K562 (cell line): ENCODE data around the gene ATP6V0C. TPM values are rescaled to one million over a fixed set of nuclear protein-coding genes. Genes with fewer than 3 reads are reported as not detected.

Source experiments
- ATAC-seq: fragments of 200-7000 bp; cut with Tn5 transposase; 3 replicates; pipeline ENCODE4 v1.9.1; 2020; ENCODE audit warnings: moderate library complexity
- BruUV-seq: library from RNA; stranded (reverse); fragments of 400-500 nt; replicated peaks from 2 replicates; lab custom pipeline; 2021; lab: Mats Ljungman, UMichigan
- CTCF ChIA-PET: fragments of 300-600 bp; formaldehyde crosslinking; extraction: SDS; loops from one replicate; lab custom pipeline; 2021; ENCODE audit warnings: low intra/inter-chr PET ratio; lab: Yijun Ruan, JAX
- POLR2A ChIA-PET: fragments of 300-600, 350-650 bp; sonication (Branson Sonifier 250); formaldehyde crosslinking; extraction: SDS; loops from one replicate; lab custom pipeline; 2021; ENCODE audit warnings: antibody characterized with exemption, inconsistent platforms; lab: Yijun Ruan, JAX
- DNase-seq, 4 experiments: peaks; one replicate each; pipeline versions ENCODE4 v3.0.0 to v3.0.0-alpha.2; 2011 to 2018; ENCODE audit warnings: low spot score in 3 of 4, mixed read lengths in 3 of 4; ENCODE audit errors: extremely low read depth in 1 of 4
- FAIRE-seq: peaks from 2 replicates; lab custom pipeline; 2011; peaks lifted over from hg19 to GRCh38; lab: Jason Lieb, UNC
- H2AFZ ChIP-seq: 2 replicates; pipeline ENCODE4 v1.6.0; 2011; ENCODE audit warnings: low read depth, low read length, control low read depth, inconsistent platforms
- H3K27ac ChIP-seq: fragments of 200-600 bp; 3 replicates; pipeline ENCODE4 v1.8.0; 2011; ENCODE audit warnings: low read depth, mild to moderate bottlenecking, control low read depth, inconsistent platforms, low read length, moderate library complexity, mixed read lengths; ENCODE audit errors: extremely low read depth
- H3K27me3 ChIP-seq, 2 experiments: fragments of 300-600 bp in 1 of 2; 2 replicates in 1 of 2; 3 replicates in 1 of 2; pipeline versions ENCODE4 v1.6.0 to v1.8.0; 2011; ENCODE audit warnings: inconsistent platforms in 2 of 2, low read length in 2 of 2, mild to moderate bottlenecking in 1 of 2, mixed read lengths in 1 of 2, moderate library complexity in 1 of 2; ENCODE audit not compliant: control insufficient read depth in 2 of 2, insufficient read depth in 2 of 2
- H3K36me3 ChIP-seq: fragments of 300-600 bp; 3 replicates; pipeline ENCODE4 v1.8.0; 2011; ENCODE audit warnings: mild to moderate bottlenecking, low read length, inconsistent platforms; ENCODE audit not compliant: control insufficient read depth, insufficient read depth
- H3K4me1 ChIP-seq, 2 experiments: fragments of 200-600 bp in 1 of 2; replicated peaks in 1 of 2; 2 replicates in 1 of 2; 3 replicates in 1 of 2; pipeline versions ENCODE4 v1.5.1 to v1.8.0; 2011; ENCODE audit warnings: inconsistent platforms in 2 of 2, low read length in 2 of 2, mild to moderate bottlenecking in 1 of 2, mixed read lengths in 1 of 2, moderate library complexity in 1 of 2; ENCODE audit not compliant: control insufficient read depth in 2 of 2, insufficient read depth in 2 of 2
- H3K4me2 ChIP-seq: 2 replicates; pipeline ENCODE4 v1.6.1; 2011; ENCODE audit warnings: low read length, control low read depth, inconsistent platforms, mixed read lengths; ENCODE audit not compliant: insufficient read depth
- H3K4me3 ChIP-seq: fragments of 200-600 bp; sonication (generic), shearing (Covaris generic); 2 replicates; pipeline ENCODE4 v1.5.1; 2016; ENCODE audit warnings: control low read depth, inconsistent platforms
- H3K79me2 ChIP-seq: fragments of 200-600 bp; 3 replicates; pipeline ENCODE4 v1.8.0; 2011; ENCODE audit warnings: low read length, inconsistent platforms; ENCODE audit not compliant: control insufficient read depth, insufficient read depth
- H3K9ac ChIP-seq, 2 experiments: 2 replicates each; pipeline versions ENCODE4 v1.6.0 to v1.6.1; 2011; ENCODE audit warnings: low read depth in 2 of 2, low read length in 2 of 2, control low read depth in 1 of 2, inconsistent platforms in 1 of 2, mild to moderate bottlenecking in 1 of 2, mixed read lengths in 1 of 2; ENCODE audit not compliant: insufficient read depth in 1 of 2
- H3K9me1 ChIP-seq: one replicate; pipeline ENCODE4 v1.6.0; 2011; ENCODE audit warnings: inconsistent platforms, mild to moderate bottlenecking, low read length, moderate library complexity; ENCODE audit not compliant: control insufficient read depth, insufficient read depth
- H3K9me3 ChIP-seq: replicated peaks from 2 replicates; pipeline ENCODE4 v1.5.1; 2011; ENCODE audit warnings: low read depth, low read length, inconsistent platforms; ENCODE audit not compliant: control insufficient read depth, insufficient read depth
- H4K20me1 ChIP-seq: replicated peaks from 2 replicates; pipeline ENCODE4 v1.6.1; 2011; ENCODE audit warnings: low read length, inconsistent platforms, mixed read lengths; ENCODE audit not compliant: control insufficient read depth, insufficient read depth
- BCOR ChIP-seq: fragments of 450-650 bp; IDR thresholded peaks from 2 replicates; pipeline ENCODE4 v1.6.1; 2016
- ETV5 ChIP-seq: sonication (generic); formaldehyde crosslinking; IDR thresholded peaks from 2 replicates; pipeline ENCODE4 v1.4.0; 2020; ENCODE audit warnings: low read depth, mild to moderate bottlenecking, missing genetic modification reagents
- HMGN3 ChIP-seq: IDR thresholded peaks from 2 replicates; pipeline ENCODE4 v1.6.1; 2011; ENCODE audit warnings: borderline replicate concordance, low read depth, mild to moderate bottlenecking, mixed read lengths, low read length; ENCODE audit not compliant: insufficient read length; ENCODE audit errors: extremely low read depth
- LARP7 ChIP-seq: fragments of 450-650 bp; IDR thresholded peaks from 2 replicates; pipeline ENCODE4 v1.6.1; 2016
- NCOA2 ChIP-seq, 2 experiments: fragments of 450-650 bp; IDR thresholded peaks; 2 replicates each; pipeline ENCODE4 v1.6.1; 2018; ENCODE audit warnings: mild to moderate bottlenecking in 2 of 2, moderate library complexity in 1 of 2; ENCODE audit not compliant: partially characterized antibody in 2 of 2
- NUFIP1 ChIP-seq: fragments of 450-650 bp; IDR thresholded peaks from 2 replicates; pipeline ENCODE4 v1.6.1; 2018; ENCODE audit not compliant: partially characterized antibody
- PHF21A ChIP-seq: fragments of 450-650 bp; IDR thresholded peaks from 2 replicates; pipeline ENCODE4 v1.6.1; 2017; ENCODE audit warnings: low read depth, borderline replicate concordance
- RFX1 ChIP-seq: fragments of 450-650 bp; IDR thresholded peaks from 2 replicates; pipeline ENCODE4 v1.6.1; 2016; ENCODE audit warnings: mild to moderate bottlenecking, moderate library complexity
- SAFB ChIP-seq: fragments of 200-400 bp; formaldehyde crosslinking; IDR thresholded peaks from 2 replicates; pipeline ENCODE4 v1.6.1; 2017; ENCODE audit warnings: low read depth, low read length, borderline replicate concordance
- SPI1 ChIP-seq: IDR thresholded peaks from 2 replicates; pipeline ENCODE4 v1.6.1; 2011; ENCODE audit warnings: low read depth, low read length, control low read depth, borderline replicate concordance
- TARDBP ChIP-seq: fragments of 450-650 bp; IDR thresholded peaks from 2 replicates; pipeline ENCODE4 v1.6.1; 2016
- U2AF2 ChIP-seq: fragments of 200-400 bp; formaldehyde crosslinking; optimal IDR thresholded peaks from 2 replicates; pipeline ENCODE3; 2017; ENCODE audit warnings: low read depth, mild to moderate bottlenecking, low read length
- WHSC1 ChIP-seq: IDR thresholded peaks from one replicate; pipeline ENCODE4 v1.6.1; 2012; ENCODE audit warnings: low read length, control low read depth, inconsistent platforms
- XRCC3 ChIP-seq: fragments of 450-650 bp; IDR thresholded peaks from 2 replicates; pipeline ENCODE4 v1.6.1; 2017; ENCODE audit warnings: mild to moderate bottlenecking, moderate library complexity
- ZNF507 ChIP-seq: conservative IDR thresholded peaks from 2 replicates; pipeline ENCODE4 v1.6.1; 2017; ENCODE audit warnings: missing genetic modification characterization, missing compliant biosample characterization
- ZNF586 ChIP-seq: fragments of 450-650 bp; formaldehyde crosslinking; conservative IDR thresholded peaks from 2 replicates; pipeline ENCODE4 v1.4.0; 2020; ENCODE audit warnings: mild to moderate bottlenecking, moderate library complexity
- ZNF589 ChIP-seq: fragments of 200-800 bp; sonication (Bioruptor generic); IDR thresholded peaks from 2 replicates; pipeline ENCODE4 v1.6.1; 2016; ENCODE audit warnings: low read depth, missing genetic modification characterization, missing compliant biosample characterization
- WGBS: fragments of 100-300 bp; shearing (Covaris generic); methylation state at CpG from one replicate; pipeline ENCODE4 v1.1.6; 2016; ENCODE audit warnings: low coverage, mixed read lengths; ENCODE audit not compliant: insufficient coverage; ENCODE audit errors: missing lambda C conversion rate; 5-methylcytosine and 5-hydroxymethylcytosine counted together
- in situ Hi-C: fragments of 300-500 bp; cut with MboI; formaldehyde crosslinking; loops from 4 replicates; pipeline ENCODE4 v1.15.0; 2018; ENCODE audit warnings: inconsistent platforms, mixed read lengths
- intact Hi-C: fragments of 100-400 bp; cut with micrococcal nuclease; formaldehyde crosslinking; loops from 2 replicates; pipeline ENCODE4 v1.14.2; 2022
- polyA plus RNA-seq, 8 experiments: library from polyadenylated mRNA; depleted of rRNA in 4 of 8; stranded (reverse) in 5 of 8; unstranded in 3 of 8; fragments of >200 nt; fragmentation: Nextera tagmentation in 2 of 8; fragmentation: Illumina TruSeq in 1 of 8; extraction: Ambion mirVana in 2 of 8; extraction: Trizol in 1 of 8; gene quantifications; 2 replicates each; pipeline versions ENCODE4 v1.2.1 to v1.2.3, GENCODE V29; 2011 to 2014; ENCODE audit warnings: inconsistent platforms in 1 of 8, missing spikeins in 1 of 8
- total RNA-seq, 7 experiments: library from RNA; depleted of rRNA in 6 of 7; stranded (reverse); fragments of >200 nt in 6 of 7; fragmentation: Illumina TruSeq in 2 of 7; extraction: Trizol in 2 of 7; gene quantifications; 2 replicates each; pipeline versions ENCODE4 v1.2.1 to v1.2.3, GENCODE V29; 2011 to 2021; ENCODE audit warnings: low replicate concordance in 1 of 7
- TF ChIP-seq, protein P1 (sequence below): fragments of 450-650 bp; formaldehyde crosslinking; IDR thresholded peaks from 2 replicates; pipeline ENCODE4 v1.4.0; 2020; ENCODE audit warnings: mild to moderate bottlenecking, mixed read lengths
- TF ChIP-seq, protein P2 (sequence below): fragments of 450-650 bp; IDR thresholded peaks from 2 replicates; pipeline ENCODE4 v1.6.1; 2016

ATP6V0C gene
- total and polyA plus RNA-seq, 9 of the 15 experiments (the other 6 are each of a cell fraction or from before 2014, with no cell fraction given) = 2.9 to 228 (median 22.7) TPM

DNA sequence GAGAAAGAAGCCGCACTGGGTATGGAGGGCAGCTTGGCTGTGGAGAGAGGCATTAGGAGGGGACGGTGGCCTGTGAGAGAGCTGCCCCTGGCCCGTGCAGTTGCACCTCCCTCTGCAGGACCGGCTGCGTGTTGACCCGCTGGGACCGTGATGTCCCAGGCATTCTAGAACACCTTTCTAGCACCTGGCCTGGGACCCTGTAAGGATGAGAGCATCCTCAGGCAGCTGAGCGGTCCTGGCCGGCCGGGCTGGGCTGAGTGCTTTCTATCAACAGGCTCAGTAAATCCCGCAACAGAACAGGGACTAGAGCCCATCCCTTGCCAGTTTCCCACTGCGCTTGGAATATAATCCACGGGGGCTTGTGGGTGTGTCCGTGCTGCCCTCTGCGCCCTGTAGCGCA, 24.2 kb upstream of the ATP6V0C start (continued):
- TF ChIP-seq NCOA2 (IDR thresholded peaks at IDR 0.05; ENCODE audit: partially characterized antibody in 2 of 2) = no peak
- no peak for TF ChIP-seq RFX1
- TF ChIP-seq ZNF507 (tag) = no peak

DNA sequence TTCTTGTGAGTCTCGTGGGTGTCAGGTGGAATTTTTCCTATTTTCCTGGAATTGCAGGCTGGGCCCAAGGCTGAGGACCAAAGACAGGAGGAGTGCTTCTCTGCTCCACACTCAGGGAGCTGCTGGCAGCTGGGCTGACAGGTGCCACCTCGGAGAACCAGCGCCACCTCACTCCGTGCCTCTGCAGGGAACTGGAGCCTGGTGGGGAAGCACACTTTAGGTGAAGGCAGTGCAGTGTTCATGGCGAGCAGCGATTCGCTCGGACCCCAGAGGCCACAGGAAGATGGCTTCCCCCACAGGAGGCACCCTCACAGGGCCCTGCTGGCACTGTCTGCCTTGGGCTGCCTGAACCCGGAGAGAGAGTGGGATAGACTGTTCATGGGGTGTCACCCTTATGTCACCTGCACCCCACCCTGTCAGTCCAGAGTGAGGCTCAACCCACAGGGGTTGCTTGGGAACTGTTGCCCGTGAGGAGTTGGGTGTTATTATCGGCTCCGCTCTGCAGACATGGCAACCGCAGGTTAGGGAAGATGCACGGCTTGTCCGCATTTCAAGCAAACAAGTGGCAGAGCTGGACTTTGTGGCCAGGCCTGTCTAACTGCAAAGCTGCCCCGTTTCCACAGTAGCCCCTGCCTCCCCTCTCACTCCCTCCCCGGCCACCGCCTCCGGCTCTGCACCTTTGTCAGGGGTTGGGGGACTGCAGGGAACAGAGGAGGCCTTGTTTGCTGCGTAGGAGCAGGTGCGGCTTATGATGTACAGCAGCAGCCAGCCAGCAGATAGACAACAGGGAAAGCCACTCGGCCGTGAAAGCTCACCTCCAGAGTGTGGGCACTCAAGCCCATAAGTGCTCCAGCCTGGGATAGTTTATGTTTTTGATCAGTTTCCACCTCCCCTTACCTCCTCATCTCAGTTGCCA, 23.3 kb upstream of the ATP6V0C start:
- H2AFZ ChIP-seq = no peak overlapping the region
- TF ChIP-seq SPI1 (no peak), SAFB (no peak), NUFIP1 (no peak), ZNF589 (CRISPR knock-in tag) (no peak), LARP7 (no peak), WHSC1 (no peak), HMGN3 (no peak), XRCC3 (no peak), TARDBP (no peak), ETV5 (CRISPR knock-in tag) (no peak), ZNF586 (CRISPR knock-in tag) (no peak), BCOR (no peak), PHF21A (no peak), U2AF2 (no peak)
- TF ChIP-seq, protein P1, sequence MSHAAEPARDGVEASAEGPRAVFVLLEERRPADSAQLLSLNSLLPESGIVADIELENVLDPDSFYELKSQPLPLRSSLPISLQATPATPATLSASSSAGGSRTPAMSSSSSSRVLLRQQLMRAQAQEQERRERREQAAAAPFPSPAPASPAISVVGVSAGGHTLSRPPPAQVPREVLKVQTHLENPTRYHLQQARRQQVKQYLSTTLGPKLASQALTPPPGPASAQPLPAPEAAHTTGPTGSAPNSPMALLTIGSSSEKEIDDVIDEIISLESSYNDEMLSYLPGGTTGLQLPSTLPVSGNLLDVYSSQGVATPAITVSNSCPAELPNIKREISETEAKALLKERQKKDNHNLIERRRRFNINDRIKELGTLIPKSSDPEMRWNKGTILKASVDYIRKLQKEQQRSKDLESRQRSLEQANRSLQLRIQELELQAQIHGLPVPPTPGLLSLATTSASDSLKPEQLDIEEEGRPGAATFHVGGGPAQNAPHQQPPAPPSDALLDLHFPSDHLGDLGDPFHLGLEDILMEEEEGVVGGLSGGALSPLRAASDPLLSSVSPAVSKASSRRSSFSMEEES = no peak
- TF ChIP-seq, protein P2, sequence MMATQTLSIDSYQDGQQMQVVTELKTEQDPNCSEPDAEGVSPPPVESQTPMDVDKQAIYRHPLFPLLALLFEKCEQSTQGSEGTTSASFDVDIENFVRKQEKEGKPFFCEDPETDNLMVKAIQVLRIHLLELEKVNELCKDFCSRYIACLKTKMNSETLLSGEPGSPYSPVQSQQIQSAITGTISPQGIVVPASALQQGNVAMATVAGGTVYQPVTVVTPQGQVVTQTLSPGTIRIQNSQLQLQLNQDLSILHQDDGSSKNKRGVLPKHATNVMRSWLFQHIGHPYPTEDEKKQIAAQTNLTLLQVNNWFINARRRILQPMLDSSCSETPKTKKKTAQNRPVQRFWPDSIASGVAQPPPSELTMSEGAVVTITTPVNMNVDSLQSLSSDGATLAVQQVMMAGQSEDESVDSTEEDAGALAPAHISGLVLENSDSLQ = no peak
- peaks cover 7 to 45% of the 10 kb centered on the region in 2 experiments for H3K4me1 ChIP-seq
- CTCF ChIA-PET = no interaction called here
- no peak for FAIRE-seq
- no peak for DNase-seq
- H3K27me3 ChIP-seq = no peaks in the 10 kb centered on the region
- in situ Hi-C loops (no loop called here), intact Hi-C loops (no loop called here)
- H3K27ac ChIP-seq = no peak overlapping the region; the same call in 2 of the 3 replicates
- H3K36me3 ChIP-seq = peaks cover 29% of the 10 kb centered on the region; the same call in 2 of the 3 replicates
- H3K9me3 ChIP-seq = no peaks in the 10 kb centered on the region
- no peak overlapping the region for H3K4me3 ChIP-seq
- no peaks in the 10 kb centered on the region for H3K9me1 ChIP-seq
- H3K79me2 ChIP-seq = peaks cover 41% of the 10 kb centered on the region
- peak overlapping the region in 1 of 2 experiments; percentile 74; a peak in 2 of 4 replicates for H3K9ac ChIP-seq
- BruUV-seq = no TSS peak
- WGBS = 89% methylated on average over 20 of the region's 23 CpGs
- no peak for ATAC-seq
- peaks cover 2% of the 10 kb centered on the region; the same call in 1 of the 2 replicates for H4K20me1 ChIP-seq
- POLR2A ChIA-PET = no interaction called here
- H3K4me2 ChIP-seq = no peak overlapping the region
